ENCODE measurements around the gene KCNA5. TPM values are rescaled to one million over a fixed set of nuclear protein-coding genes. Genes with fewer than 3 reads are reported as not detected.

Gene KCNA5
- total and polyA plus RNA-seq, 8 donors, result 0.25 to 11.1 (median 0.91) TPM

DNA sequence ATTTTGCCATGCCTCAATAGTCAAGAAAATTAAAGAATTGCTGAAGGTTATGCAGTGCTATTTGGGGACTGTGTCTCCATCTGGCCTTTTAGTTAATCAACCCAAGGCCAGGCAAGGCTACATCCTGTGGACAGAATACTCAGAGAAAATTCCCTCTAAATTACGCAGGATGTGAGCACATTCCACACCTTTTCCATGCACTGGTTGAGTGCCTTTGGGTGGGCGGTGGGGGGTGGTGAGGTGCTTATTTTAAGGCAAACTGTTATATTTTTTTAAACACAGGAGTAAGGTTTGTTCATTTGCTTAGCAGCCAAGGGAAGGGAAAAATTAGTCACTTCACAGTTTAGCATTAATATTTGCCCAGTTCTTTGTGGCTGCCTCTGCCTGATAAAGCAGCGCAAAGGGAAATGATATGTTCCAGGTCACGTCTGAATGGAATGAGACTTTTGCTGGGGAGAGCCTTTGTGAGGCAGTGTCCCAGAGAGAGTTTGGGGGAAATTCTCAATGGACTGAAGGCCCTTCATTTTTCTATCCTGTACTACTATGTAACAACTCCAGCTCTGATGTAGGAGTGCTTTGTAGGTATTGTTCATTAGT lies 17.2 kb upstream of the KCNA5 start:
- DNase-seq (no peak), FAIRE-seq (no peak), ATAC-seq (no peak)
- Histone ChIP-seq H3K4me1 (no peaks in the 10 kb centered on the region), H3K27ac (no peak overlapping the region), H3K4me3 (no peak overlapping the region), H3K36me3 (no peaks in the 10 kb centered on the region), H3K27me3 (peaks cover 0 to 7% (median 0%) of the 10 kb centered on the region in 4 donors), H3K9me3 (no peaks in the 10 kb centered on the region)
- 56 to 58% methylated on average over 4 of the region's 4 CpGs for WGBS, 2 donors
- TF ChIP-seq CTCF (IDR thresholded peaks at IDR 0.05), result no peak
- intact Hi-C loops (cut with DNase I), result no loop called here

GRCh38 chr12:5027046-5027821 lies 16.4 kb upstream of the KCNA5 start:
- no peak for TF ChIP-seq CTCF (IDR thresholded peaks at IDR 0.05)
- ATAC-seq (no peak), DNase-seq (no peak), FAIRE-seq (no peak)
- no peaks in the 10 kb centered on the region for H3K9me3 ChIP-seq
- no peak overlapping the region for H3K4me3 ChIP-seq
- no peaks in the 10 kb centered on the region for H3K36me3 ChIP-seq
- intact Hi-C loops (cut with DNase I), result no loop called here
- peaks cover 0 to 7% (median 0%) of the 10 kb centered on the region in 4 donors for H3K27me3 ChIP-seq
- WGBS, 2 donors, result 41 to 44% methylated on average over 4 of the region's 4 CpGs
- H3K27ac ChIP-seq, result no peak overlapping the region
- H3K4me1 ChIP-seq, result no peaks in the 10 kb centered on the region

GRCh38 chr12:5030066-5030465 lies 13.6 kb upstream of the KCNA5 start:
- H3K4me1 ChIP-seq, result no peaks in the 10 kb centered on the region
- FAIRE-seq, result no peak
- ATAC-seq, result no peak
- H3K36me3 ChIP-seq, result no peaks in the 10 kb centered on the region
- no peak overlapping the region for H3K27ac ChIP-seq
- no peaks in the 10 kb centered on the region for H3K27me3 ChIP-seq
- H3K9me3 ChIP-seq, result no peaks in the 10 kb centered on the region
- TF ChIP-seq CTCF (IDR thresholded peaks at IDR 0.05), result no peak
- intact Hi-C loops (cut with DNase I), result loop anchor here in 1 of 3 donors (5.0 kb wide), 1 partner anchor 57 kb away; no protein-coding TSS in a partner anchor
- no peak for DNase-seq
- no peak overlapping the region for H3K4me3 ChIP-seq

GRCh38 chr12:5031242-5031641 lies 12.4 kb upstream of the KCNA5 start:
- WGBS, 2 donors, result 73 to 80% methylated on average over 6 of the region's 6 CpGs
- intact Hi-C loops (cut with DNase I), result loop anchor here in 1 of 3 donors (5.0 kb wide), 1 partner anchor 56 kb away; no protein-coding TSS in a partner anchor
- H3K4me3 ChIP-seq, result no peak overlapping the region
- FAIRE-seq (no peak), ATAC-seq (no peak), DNase-seq (no peak)
- H3K4me1 ChIP-seq, result no peaks in the 10 kb centered on the region
- no peaks in the 10 kb centered on the region for H3K9me3 ChIP-seq
- TF ChIP-seq CTCF (IDR thresholded peaks at IDR 0.05), result no peak
- no peaks in the 10 kb centered on the region for H3K36me3 ChIP-seq
- no peaks in the 10 kb centered on the region for H3K27me3 ChIP-seq
- H3K27ac ChIP-seq, result no peak overlapping the region

GRCh38 chr12:5031958-5032357 lies 11.7 kb upstream of the KCNA5 start:
- intact Hi-C loops (cut with DNase I), result loop anchor here in 1 of 3 donors (5.0 kb wide), 1 partner anchor 55 kb away; no protein-coding TSS in a partner anchor
- Histone ChIP-seq H3K4me1 (no peaks in the 10 kb centered on the region), H3K27me3 (no peaks in the 10 kb centered on the region), H3K9me3 (no peaks in the 10 kb centered on the region), H3K27ac (no peak overlapping the region), H3K36me3 (no peaks in the 10 kb centered on the region), H3K4me3 (no peak overlapping the region)
- ATAC-seq (no peak), DNase-seq (no peak), FAIRE-seq (no peak)
- TF ChIP-seq CTCF (IDR thresholded peaks at IDR 0.05), result no peak
- 77% methylated on average over 3 of the region's 3 CpGs for WGBS, 2 donors

All from pancreas (tissue), 10 donors.